Common myeloid progenitor, CD34-positive (primary cell): ENCODE data around the gene TSPAN17.

Experiments
- CTCF ChIA-PET: fragments of 350-600 bp; sonication (Branson Sonifier 250); formaldehyde crosslinking; loops from one replicate; lab custom pipeline; 2021; ENCODE audit warnings: antibody characterized with exemption; lab: Charles Lee
- POLR2A ChIA-PET: fragments of 350-600 bp; sonication (Branson Sonifier 250); formaldehyde crosslinking; loops from one replicate; lab custom pipeline; 2021; ENCODE audit warnings: antibody characterized with exemption; lab: Charles Lee
- DNase-seq, 3 donors: peaks; one replicate each; pipeline versions ENCODE4 v3.0.0 to v3.0.0-alpha.2; 2013
- H3K27ac ChIP-seq, 2 experiments: 1 replicate in 1 of 2; 2 replicates in 1 of 2; pipeline ENCODE4 v1.7.0; 2013; ENCODE audit warnings: inconsistent platforms in 2 of 2, low read length in 2 of 2, mild to moderate bottlenecking in 2 of 2, low read depth in 1 of 2, moderate library complexity in 1 of 2; ENCODE audit not compliant: severe bottlenecking in 2 of 2, insufficient read depth in 1 of 2, poor library complexity in 1 of 2
- H3K27me3 ChIP-seq, 5 experiments: replicated peaks in 2 of 5; 1 replicate in 3 of 5; 2 replicates in 2 of 5; pipeline versions ENCODE4 v1.6.1 to v1.7.0; 2013; ENCODE audit warnings: low read length in 4 of 5, mild to moderate bottlenecking in 2 of 5, moderate library complexity in 2 of 5, inconsistent platforms in 1 of 5; ENCODE audit not compliant: insufficient read depth in 5 of 5, control insufficient read depth in 4 of 5
- H3K36me3 ChIP-seq, 4 experiments: 1 replicate in 2 of 4; 2 replicates in 2 of 4; pipeline versions ENCODE4 v1.6.1 to v1.7.0; 2013; ENCODE audit warnings: low read length in 3 of 4, control low read depth in 1 of 4, mild to moderate bottlenecking in 1 of 4; ENCODE audit not compliant: control insufficient read depth in 4 of 4, insufficient read depth in 4 of 4
- H3K4me1 ChIP-seq, 4 experiments: 1 replicate in 3 of 4; 2 replicates in 1 of 4; pipeline versions ENCODE4 v1.6.1 to v1.7.1; 2013; ENCODE audit warnings: low read length in 3 of 4, mild to moderate bottlenecking in 3 of 4, control low read depth in 1 of 4, inconsistent platforms in 1 of 4, moderate library complexity in 1 of 4; ENCODE audit not compliant: control insufficient read depth in 4 of 4, insufficient read depth in 4 of 4; ENCODE audit errors: control extremely low read depth in 1 of 4
- H3K4me3 ChIP-seq, 7 experiments: 1 replicate in 4 of 7; 2 replicates in 3 of 7; pipeline versions ENCODE4 v1.5.1 to v1.7.0; 2013; ENCODE audit warnings: mild to moderate bottlenecking in 7 of 7, low read length in 6 of 7, moderate library complexity in 6 of 7, inconsistent platforms in 2 of 7, low read depth in 2 of 7, control low read depth in 1 of 7; ENCODE audit not compliant: insufficient read depth in 4 of 7, control insufficient read depth in 1 of 7; ENCODE audit errors: extremely low read depth in 1 of 7
- H3K9me3 ChIP-seq, 5 experiments: 1 replicate in 4 of 5; 2 replicates in 1 of 5; pipeline versions ENCODE4 v1.6.1 to v1.7.1; 2013; ENCODE audit warnings: low read length in 4 of 5, mild to moderate bottlenecking in 2 of 5, inconsistent platforms in 1 of 5, low read depth in 1 of 5, moderate library complexity in 1 of 5; ENCODE audit not compliant: control insufficient read depth in 4 of 5, insufficient read depth in 2 of 5; ENCODE audit errors: control extremely low read depth in 1 of 5
- WGBS: methylation state at CpG from one replicate; pipeline ENCODE4 v1.1.5; 2013; ENCODE audit not compliant: insufficient coverage; 5-methylcytosine and 5-hydroxymethylcytosine counted together

TSPAN17 gene

DNA sequence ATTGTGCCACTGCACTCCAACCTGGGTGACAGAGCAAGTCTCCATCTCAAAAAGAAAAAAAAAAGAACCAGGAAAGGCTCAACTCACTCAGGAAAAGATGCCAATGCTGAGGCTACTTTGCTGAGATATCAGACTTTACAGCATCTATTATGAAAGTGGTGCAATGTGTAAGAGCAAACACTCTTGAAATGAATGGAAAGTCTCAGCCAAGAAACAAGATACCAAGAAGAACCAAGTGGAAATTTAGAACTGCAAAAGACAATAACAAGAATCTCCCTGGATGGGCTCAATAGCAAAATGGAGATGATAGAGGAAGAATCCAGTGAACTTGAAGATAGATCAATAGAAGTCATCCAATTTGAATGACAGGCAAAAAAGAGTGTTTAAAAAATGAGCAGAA lies 37.7 kb downstream of the TSPAN17 start:
- H3K27ac ChIP-seq: no peak overlapping the region
- ChIA-PET POLR2A (no interaction called here), CTCF (no interaction called here)
- H3K27me3 ChIP-seq: peaks cover 0 to 64% (median 20%) of the 10 kb centered on the region in 5 experiments
- peaks cover 0 to 2% (median 0%) of the 10 kb centered on the region in 4 experiments for H3K4me1 ChIP-seq
- no peak overlapping the region for H3K4me3 ChIP-seq
- DNase-seq: no peak
- peaks cover 0 to 30% (median 10%) of the 10 kb centered on the region in 5 experiments for H3K9me3 ChIP-seq
- no peaks in the 10 kb centered on the region for H3K36me3 ChIP-seq

GRCh38 chr5:176687247-176687646 lies 40.0 kb downstream of the TSPAN17 start:
- CTCF ChIA-PET: interaction anchor here (1.0 kb wide), 1 partner anchor 25 kb away, joined by 5 read pairs; no protein-coding TSS in a partner anchor
- H3K4me3 ChIP-seq: no peak overlapping the region
- H3K4me1 ChIP-seq: no peaks in the 10 kb centered on the region
- H3K27ac ChIP-seq: no peak overlapping the region
- WGBS: 95% methylated on average over 9 of the region's 10 CpGs
- no peaks in the 10 kb centered on the region for H3K36me3 ChIP-seq
- peaks cover 1 to 32% (median 10%) of the 10 kb centered on the region in 5 experiments for H3K9me3 ChIP-seq
- H3K27me3 ChIP-seq: peaks cover 0 to 63% (median 17%) of the 10 kb centered on the region in 5 experiments
- DNase-seq: no peak
- POLR2A ChIA-PET: no interaction called here

DNA sequence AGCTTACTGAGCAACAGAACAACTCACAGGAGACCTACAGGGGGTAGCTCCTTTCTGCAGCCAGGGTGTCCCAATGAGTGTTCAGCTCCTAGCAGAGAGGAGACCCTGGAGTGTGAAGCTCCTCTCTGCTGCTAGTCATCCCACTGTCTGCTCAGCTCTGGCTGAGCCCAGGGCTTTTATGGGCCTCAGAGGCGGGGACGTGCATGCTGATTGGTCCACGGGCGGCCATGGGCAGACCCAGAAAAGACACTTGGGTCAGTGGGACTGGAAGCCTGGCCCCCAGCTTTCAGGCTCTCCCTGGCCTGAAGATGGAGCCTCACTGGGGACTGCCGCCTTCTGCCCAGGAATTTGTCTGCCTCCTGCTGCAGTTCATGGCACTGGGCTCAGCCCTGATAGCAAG lies 40.6 kb downstream of the TSPAN17 start:
- H3K4me3 ChIP-seq: no peak overlapping the region
- peaks cover 0 to 2% (median 0%) of the 10 kb centered on the region in 4 experiments for H3K4me1 ChIP-seq
- ChIA-PET CTCF (interaction anchor here (1.0 kb wide), 1 partner anchor 26 kb away, joined by 5 read pairs; no protein-coding TSS in a partner anchor), POLR2A (no interaction called here)
- peaks cover 0 to 63% (median 17%) of the 10 kb centered on the region in 5 experiments for H3K27me3 ChIP-seq
- no peaks in the 10 kb centered on the region for H3K36me3 ChIP-seq
- DNase-seq: no peak
- WGBS: 95% methylated on average over 5 of the region's 5 CpGs
- no peak overlapping the region for H3K27ac ChIP-seq
- peaks cover 1 to 32% (median 10%) of the 10 kb centered on the region in 5 experiments for H3K9me3 ChIP-seq

DNA sequence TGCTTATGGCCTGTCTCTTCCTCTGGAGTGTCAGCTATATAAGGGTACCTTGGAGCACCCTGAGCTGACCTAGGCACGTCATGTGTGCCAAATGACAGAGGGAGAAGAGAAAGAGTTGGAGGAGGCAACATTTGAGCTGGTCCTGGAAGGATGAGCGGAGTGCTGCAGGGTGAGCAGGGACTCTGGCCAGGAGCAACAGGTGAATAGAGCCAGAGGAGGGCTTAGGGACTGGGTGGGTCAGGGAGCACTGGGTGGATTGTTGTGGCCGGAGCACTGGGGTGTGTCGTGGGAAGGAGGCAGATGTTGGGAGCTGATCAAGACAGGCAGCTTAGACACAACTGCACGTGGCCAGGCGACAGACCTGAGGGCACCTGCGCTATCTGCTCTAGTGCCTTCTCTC lies 43.6 kb downstream of the TSPAN17 start:
- DNase-seq: no peak
- H3K4me3 ChIP-seq: no peak overlapping the region
- H3K36me3 ChIP-seq: no peaks in the 10 kb centered on the region
- peaks cover 0 to 6% (median 0%) of the 10 kb centered on the region in 4 experiments for H3K4me1 ChIP-seq
- 78% methylated on average over 3 of the region's 7 CpGs for WGBS
- peaks cover 0 to 17% (median 7%) of the 10 kb centered on the region in 5 experiments for H3K9me3 ChIP-seq
- ChIA-PET POLR2A (no interaction called here), CTCF (no interaction called here)
- peaks cover 4 to 79% (median 23%) of the 10 kb centered on the region in 5 experiments for H3K27me3 ChIP-seq
- no peak overlapping the region for H3K27ac ChIP-seq

- Histone ChIP-seq H3K27me3 (peaks cover 4 to 85% (median 23%) of the 10 kb centered on the region in 5 experiments), H3K36me3 (no peaks in the 10 kb centered on the region), H3K4me1 (peaks cover 0 to 6% (median 0%) of the 10 kb centered on the region in 4 experiments), H3K27ac (no peak overlapping the region), H3K4me3 (no peak overlapping the region), H3K9me3 (peaks cover 0 to 16% (median 7%) of the 10 kb centered on the region in 5 experiments)
- 90% methylated on average over 1 of the region's 1 CpG for WGBS
- POLR2A ChIA-PET: interaction anchor here (0.7 kb wide), 1 partner anchor 216 kb away, joined by 4 read pairs; no protein-coding TSS in a partner anchor
- CTCF ChIA-PET: interaction anchor here (1.2 kb wide), 1 partner anchor 31 kb away, joined by 3 read pairs; no protein-coding TSS in a partner anchor
- DNase-seq: no peak
These were observed 44.2 kb downstream of the TSPAN17 start for GRCh38 chr5:176691524-176691923.

DNA sequence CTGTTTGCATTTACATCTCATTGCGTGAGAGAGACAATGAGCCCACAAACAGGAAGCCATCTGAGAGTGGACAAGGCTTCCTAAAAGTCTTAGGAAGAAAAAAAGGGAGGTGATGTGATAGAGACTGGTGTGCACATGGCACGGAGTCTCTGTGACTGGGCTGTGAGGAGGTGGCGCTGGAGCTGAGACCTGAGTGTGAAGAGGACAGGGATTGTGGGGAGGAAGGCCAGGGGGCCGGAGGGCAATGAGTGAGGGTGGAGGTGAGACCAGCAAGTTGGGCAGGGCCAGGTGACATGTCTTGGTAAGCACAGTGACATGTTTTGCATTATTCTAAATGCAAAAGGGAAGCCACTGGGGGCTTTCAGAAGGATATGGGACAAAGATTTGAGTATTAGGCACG lies 45.0 kb downstream of the TSPAN17 start:
- Histone ChIP-seq H3K9me3 (peaks cover 0 to 13% (median 7%) of the 10 kb centered on the region in 5 experiments), H3K36me3 (no peaks in the 10 kb centered on the region), H3K4me3 (no peak overlapping the region), H3K27ac (no peak overlapping the region), H3K4me1 (peaks cover 0 to 6% (median 0%) of the 10 kb centered on the region in 4 experiments), H3K27me3 (peaks cover 4 to 90% (median 23%) of the 10 kb centered on the region in 5 experiments)
- ChIA-PET CTCF (interaction anchor here (1.2 kb wide), 1 partner anchor 32 kb away, joined by 3 read pairs; no protein-coding TSS in a partner anchor), POLR2A (interaction anchor here (0.7 kb wide), 1 partner anchor 216 kb away, joined by 4 read pairs; no protein-coding TSS in a partner anchor)
- no peak for DNase-seq
- WGBS: 58% methylated on average over 5 of the region's 5 CpGs

GRCh38 chr5:176692839-176693476 lies 45.7 kb downstream of the TSPAN17 start:
- Histone ChIP-seq H3K36me3 (no peaks in the 10 kb centered on the region), H3K27ac (no peak overlapping the region), H3K4me3 (no peak overlapping the region), H3K27me3 (peaks cover 4 to 93% (median 28%) of the 10 kb centered on the region in 5 experiments), H3K9me3 (peaks cover 0 to 7% (median 3%) of the 10 kb centered on the region in 5 experiments), H3K4me1 (peaks cover 0 to 6% (median 0%) of the 10 kb centered on the region in 4 experiments)
- ChIA-PET POLR2A (no interaction called here), CTCF (interaction anchor here (1.0 to 1.2 kb wide), 3 partner anchors 11 to 60 kb away, joined by 3 read pairs; no protein-coding TSS in a partner anchor)
- DNase-seq: no peak
- WGBS: 12% methylated on average over 9 of the region's 13 CpGs
